Hepatocyte (in vitro differentiated cells): Measurements from ENCODE around the gene SH3RF3.

Experiments used
- CTCF ChIP-seq: fragments of 200-600 bp; sonication (generic); IDR thresholded peaks from 2 replicates; pipeline ENCODE4 v1.5.1; 2016; ENCODE audit warnings: antibody characterized with exemption, mild to moderate bottlenecking; ENCODE audit not compliant: poor library complexity
- EZH2 ChIP-seq: fragments of 200-600 bp; sonication (generic); IDR thresholded peaks from 2 replicates; pipeline ENCODE4 v1.6.1; 2016; ENCODE audit warnings: antibody characterized with exemption, mild to moderate bottlenecking, borderline replicate concordance
- EZH2phosphoT487 ChIP-seq: fragments of 200-600 bp; sonication (generic); IDR thresholded peaks from one replicate; pipeline ENCODE4 v1.6.1; 2018; ENCODE audit warnings: antibody characterized with exemption, mild to moderate bottlenecking, low read depth, moderate library complexity; ENCODE audit not compliant: unreplicated experiment, severe bottlenecking

- TF ChIP-seq CTCF: no peak
- TF ChIP-seq EZH2: no peak
- TF ChIP-seq EZH2phosphoT487: no peak
Observed at GRCh38 chr2:109417701-109418335, 288.8 kb downstream of the SH3RF3 start.
